ENCODE data around the gene CDC37. TPM values are rescaled to one million over a fixed set of nuclear protein-coding genes. Genes with fewer than 3 reads are reported as not detected.

The CDC37 gene
- polyA plus RNA-seq, 1 donor = 155 TPM

GRCh38 chr19:10420444-10421239, 17.3 kb upstream of the CDC37 start, which contains the start of gene PDE4A:
Gene PDE4A, plus strand, starts transcription at chr19:10420538. Its CDS starts 227 bp downstream, at chr19:10420765.
- Histone ChIP-seq H3K27ac (ENCODE audit: low read length) (no peak within 1 kb of the TSS), H3K4me3 (ENCODE audit: low read length) (no peak within 1 kb of the TSS), H3K4me1 (ENCODE audit: control insufficient read depth, insufficient read depth, low read length) (peaks cover 7% of the 10 kb centered on the region), H3K36me3 (ENCODE audit: control insufficient read depth, insufficient read depth, low read length) (no peaks in the 10 kb centered on the region), H3K9me3 (ENCODE audit: control insufficient read depth, low read depth, low read length) (peaks cover 14% of the 10 kb centered on the region), H3K27me3 (ENCODE audit: control insufficient read depth, insufficient read depth, low read length) (peaks cover 96% of the 10 kb centered on the region)
- DNase-seq = no peak
- WGBS (ENCODE audit: insufficient coverage, low lambda C conversion rate) = no CpG with 5 or more reads among the region's 104 CpGs

- no peaks in the 10 kb centered on the region for H3K36me3 ChIP-seq (ENCODE audit: control insufficient read depth, insufficient read depth, low read length)
- peaks cover 7% of the 10 kb centered on the region for H3K4me1 ChIP-seq (ENCODE audit: control insufficient read depth, insufficient read depth, low read length)
- peaks cover 96% of the 10 kb centered on the region for H3K27me3 ChIP-seq (ENCODE audit: control insufficient read depth, insufficient read depth, low read length)
- H3K4me3 ChIP-seq (ENCODE audit: low read length) = no peak overlapping the region
- H3K9me3 ChIP-seq (ENCODE audit: control insufficient read depth, low read depth, low read length) = peaks cover 14% of the 10 kb centered on the region
- no peak for DNase-seq
- H3K27ac ChIP-seq (ENCODE audit: low read length) = no peak overlapping the region
- WGBS (ENCODE audit: insufficient coverage, low lambda C conversion rate) = no CpG with 5 or more reads among the region's 61 CpGs
These were observed 16.5 kb upstream of the CDC37 start for GRCh38 chr19:10419646-10420443.

GRCh38 chr19:10419200-10419645, 15.9 kb upstream of the CDC37 start:
- H3K4me3 ChIP-seq (ENCODE audit: low read length) = no peak overlapping the region
- no peaks in the 10 kb centered on the region for H3K36me3 ChIP-seq (ENCODE audit: control insufficient read depth, insufficient read depth, low read length)
- H3K4me1 ChIP-seq (ENCODE audit: control insufficient read depth, insufficient read depth, low read length) = peaks cover 7% of the 10 kb centered on the region
- H3K27ac ChIP-seq (ENCODE audit: low read length) = no peak overlapping the region
- no peak for DNase-seq
- WGBS (ENCODE audit: insufficient coverage, low lambda C conversion rate) = no CpG with 5 or more reads among the region's 40 CpGs
- peaks cover 15% of the 10 kb centered on the region for H3K9me3 ChIP-seq (ENCODE audit: control insufficient read depth, low read depth, low read length)
- H3K27me3 ChIP-seq (ENCODE audit: control insufficient read depth, insufficient read depth, low read length) = peaks cover 94% of the 10 kb centered on the region

GRCh38 chr19:10418485-10419199, 15.3 kb upstream of the CDC37 start:
- H3K27me3 ChIP-seq (ENCODE audit: control insufficient read depth, insufficient read depth, low read length) = peaks cover 88% of the 10 kb centered on the region
- H3K9me3 ChIP-seq (ENCODE audit: control insufficient read depth, low read depth, low read length) = peaks cover 18% of the 10 kb centered on the region
- no peak overlapping the region for H3K27ac ChIP-seq (ENCODE audit: low read length)
- no peak overlapping the region for H3K4me3 ChIP-seq (ENCODE audit: low read length)
- no peaks in the 10 kb centered on the region for H3K36me3 ChIP-seq (ENCODE audit: control insufficient read depth, insufficient read depth, low read length)
- H3K4me1 ChIP-seq (ENCODE audit: control insufficient read depth, insufficient read depth, low read length) = peaks cover 7% of the 10 kb centered on the region
- DNase-seq = no peak
- 11% methylated on average over 3 of the region's 32 CpGs for WGBS (ENCODE audit: insufficient coverage, low lambda C conversion rate)

GRCh38 chr19:10418235-10418484, 14.8 kb upstream of the CDC37 start:
- WGBS (ENCODE audit: insufficient coverage, low lambda C conversion rate) = no CpG with 5 or more reads among the region's 3 CpGs
- no peak for DNase-seq
- Histone ChIP-seq H3K27me3 (ENCODE audit: control insufficient read depth, insufficient read depth, low read length) (peaks cover 83% of the 10 kb centered on the region), H3K9me3 (ENCODE audit: control insufficient read depth, low read depth, low read length) (peaks cover 18% of the 10 kb centered on the region), H3K4me3 (ENCODE audit: low read length) (no peak overlapping the region), H3K36me3 (ENCODE audit: control insufficient read depth, insufficient read depth, low read length) (no peaks in the 10 kb centered on the region), H3K4me1 (ENCODE audit: control insufficient read depth, insufficient read depth, low read length) (peaks cover 7% of the 10 kb centered on the region), H3K27ac (ENCODE audit: low read length) (no peak overlapping the region)

GRCh38 chr19:10417541-10418234, 14.3 kb upstream of the CDC37 start:
- no peak for DNase-seq
- Histone ChIP-seq H3K9me3 (ENCODE audit: control insufficient read depth, low read depth, low read length) (peaks cover 18% of the 10 kb centered on the region), H3K4me3 (ENCODE audit: low read length) (no peak overlapping the region), H3K4me1 (ENCODE audit: control insufficient read depth, insufficient read depth, low read length) (peaks cover 7% of the 10 kb centered on the region), H3K27ac (ENCODE audit: low read length) (no peak overlapping the region), H3K27me3 (ENCODE audit: control insufficient read depth, insufficient read depth, low read length) (peaks cover 80% of the 10 kb centered on the region), H3K36me3 (ENCODE audit: control insufficient read depth, insufficient read depth, low read length) (no peaks in the 10 kb centered on the region)
- no CpG with 5 or more reads among the region's 30 CpGs for WGBS (ENCODE audit: insufficient coverage, low lambda C conversion rate)

GRCh38 chr19:10416380-10417257, 13.3 kb upstream of the CDC37 start:
- Histone ChIP-seq H3K9me3 (ENCODE audit: control insufficient read depth, low read depth, low read length) (peaks cover 18% of the 10 kb centered on the region), H3K27ac (ENCODE audit: low read length) (no peak overlapping the region), H3K36me3 (ENCODE audit: control insufficient read depth, insufficient read depth, low read length) (no peaks in the 10 kb centered on the region), H3K27me3 (ENCODE audit: control insufficient read depth, insufficient read depth, low read length) (peaks cover 75% of the 10 kb centered on the region), H3K4me1 (ENCODE audit: control insufficient read depth, insufficient read depth, low read length) (peaks cover 7% of the 10 kb centered on the region), H3K4me3 (ENCODE audit: low read length) (peak overlapping the region; percentile 29)
- DNase-seq = peak; percentile 61 to 71
- 20% methylated on average over 2 of the region's 67 CpGs for WGBS (ENCODE audit: insufficient coverage, low lambda C conversion rate)

GRCh38 chr19:10416083-10416379, 12.7 kb upstream of the CDC37 start:
- no peak for DNase-seq
- Histone ChIP-seq H3K9me3 (ENCODE audit: control insufficient read depth, low read depth, low read length) (peaks cover 18% of the 10 kb centered on the region), H3K4me1 (ENCODE audit: control insufficient read depth, insufficient read depth, low read length) (peaks cover 7% of the 10 kb centered on the region), H3K27me3 (ENCODE audit: control insufficient read depth, insufficient read depth, low read length) (peaks cover 69% of the 10 kb centered on the region), H3K27ac (ENCODE audit: low read length) (no peak overlapping the region), H3K4me3 (ENCODE audit: low read length) (peak overlapping the region; percentile 29), H3K36me3 (ENCODE audit: control insufficient read depth, insufficient read depth, low read length) (no peaks in the 10 kb centered on the region)
- WGBS (ENCODE audit: insufficient coverage, low lambda C conversion rate) = no CpG with 5 or more reads among the region's 9 CpGs

- WGBS (ENCODE audit: insufficient coverage, low lambda C conversion rate) = 88% methylated on average over 1 of the region's 13 CpGs
- H3K9me3 ChIP-seq (ENCODE audit: control insufficient read depth, low read depth, low read length) = peaks cover 14% of the 10 kb centered on the region
- no peak overlapping the region for H3K27ac ChIP-seq (ENCODE audit: low read length)
- peaks cover 47% of the 10 kb centered on the region for H3K27me3 ChIP-seq (ENCODE audit: control insufficient read depth, insufficient read depth, low read length)
- DNase-seq = no peak
- H3K4me1 ChIP-seq (ENCODE audit: control insufficient read depth, insufficient read depth, low read length) = peaks cover 7% of the 10 kb centered on the region
- H3K4me3 ChIP-seq (ENCODE audit: low read length) = no peak overlapping the region
- H3K36me3 ChIP-seq (ENCODE audit: control insufficient read depth, insufficient read depth, low read length) = no peaks in the 10 kb centered on the region
These were observed 9.1 kb upstream of the CDC37 start for GRCh38 chr19:10412257-10412977.
